ENCODE data around the gene CACNA1I.

DNA sequence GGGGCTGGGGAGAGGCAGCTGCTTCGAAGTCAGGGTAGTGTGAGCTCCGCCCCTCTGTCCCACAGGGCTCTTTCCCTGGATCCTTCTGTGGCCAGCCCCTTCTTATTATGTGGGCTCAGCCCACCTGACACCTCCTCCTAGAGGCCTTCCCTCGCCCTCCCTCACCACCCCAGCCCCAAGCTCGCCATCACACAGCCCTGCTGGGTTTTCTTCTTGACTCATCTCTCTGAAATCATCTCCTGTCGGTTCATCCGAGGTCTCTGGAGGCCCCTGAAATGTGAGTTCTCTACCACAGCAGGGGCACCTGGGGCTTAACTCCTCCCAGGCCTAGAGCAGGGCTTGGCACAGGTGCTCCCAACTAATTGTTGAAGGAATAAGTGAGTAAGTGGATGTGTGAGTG lies 65.2 kb downstream of the CACNA1I start:
- TF ChIP-seq FOXP2 (optimal IDR thresholded peaks at IDR 0.05; ENCODE audit: control extremely low read depth, extremely low read length, insufficient read depth) (no peak), EZH2 (IDR thresholded peaks at IDR 0.05) (no peak)

All from SK-N-MC (cell line).